HEK293 (cell line): ENCODE measurements around the gene R3HDM2.

Experiments used
- CTCF ChIA-PET: fragments of 350-600 bp; formaldehyde crosslinking; extraction: SDS; loops from one replicate; lab custom pipeline; 2021; ENCODE audit warnings: antibody characterized with exemption; lab: Yijun Ruan, JAX
- POLR2A ChIA-PET: fragments of 300-600 bp; formaldehyde crosslinking; extraction: SDS; loops from one replicate; lab custom pipeline; 2020; ENCODE audit warnings: antibody characterized with exemption, inconsistent platforms; lab: Yijun Ruan, JAX
- H3K27ac ChIP-seq: fragments of 200-500 bp; sonication (Bioruptor generic); 2 replicates; pipeline ENCODE4 v1.5.1; 2014; ENCODE audit warnings: low read depth, low read length, control low read depth, inconsistent platforms; ENCODE audit errors: extremely low read depth
- H3K36me3 ChIP-seq, 2 experiments: fragments of 200-500 bp in 1 of 2; sonication (Bioruptor generic) in 1 of 2; 1 replicate in 1 of 2; 2 replicates in 1 of 2; pipeline ENCODE4 v1.5.1; 2014 to 2017; ENCODE audit warnings: inconsistent platforms in 2 of 2, low read length in 2 of 2; ENCODE audit not compliant: control insufficient read depth in 2 of 2, insufficient read depth in 1 of 2
- H3K4me1 ChIP-seq: fragments of 200-500 bp; sonication (Bioruptor generic); 2 replicates; pipeline ENCODE4 v1.5.1; 2014; ENCODE audit warnings: mild to moderate bottlenecking, low read length, inconsistent platforms; ENCODE audit not compliant: control insufficient read depth, insufficient read depth
- H3K4me3 ChIP-seq: 2 replicates; pipeline ENCODE4 v1.5.1; 2011; ENCODE audit warnings: low read depth, mild to moderate bottlenecking, control low read depth, low read length, moderate library complexity
- H3K9me3 ChIP-seq: fragments of 200-500 bp; sonication (Bioruptor generic); 2 replicates; pipeline ENCODE4 v1.5.1; 2014; ENCODE audit warnings: low read depth, low read length, inconsistent platforms; ENCODE audit not compliant: control insufficient read depth, insufficient read depth
- BCL11A ChIP-seq: fragments of 450-650 bp; formaldehyde crosslinking; IDR thresholded peaks from 2 replicates; pipeline ENCODE4 v1.5.1; 2016; ENCODE audit warnings: low read depth, missing biosample characterization, missing genetic modification characterization
- BCL11B ChIP-seq: fragments of 450-650 bp; formaldehyde crosslinking; IDR thresholded peaks from 2 replicates; pipeline ENCODE4 v1.5.1; 2016; ENCODE audit warnings: low read depth, missing biosample characterization, missing genetic modification characterization
- CTCF ChIP-seq: fragments of 450-650 bp; formaldehyde crosslinking; IDR thresholded peaks from 2 replicates; pipeline ENCODE4 v1.5.1; 2016; ENCODE audit warnings: missing biosample characterization, missing genetic modification characterization
- GFI1B ChIP-seq: fragments of 450-650 bp; formaldehyde crosslinking; IDR thresholded peaks from 2 replicates; pipeline ENCODE4 v1.5.1; 2016; ENCODE audit warnings: missing biosample characterization, missing genetic modification characterization
- PRDM1 ChIP-seq: fragments of 450-650 bp; formaldehyde crosslinking; IDR thresholded peaks from 2 replicates; pipeline ENCODE4; 2016; ENCODE audit warnings: missing biosample characterization, missing genetic modification characterization
- SALL2 ChIP-seq: fragments of 450-650 bp; formaldehyde crosslinking; IDR thresholded peaks from 2 replicates; pipeline ENCODE4 v1.5.0; 2017; ENCODE audit warnings: missing biosample characterization, mild to moderate bottlenecking, missing genetic modification characterization, borderline replicate concordance
- SP2 ChIP-seq: fragments of 450-650 bp; formaldehyde crosslinking; IDR thresholded peaks from 2 replicates; pipeline ENCODE4 v1.5.1; 2016; ENCODE audit warnings: missing biosample characterization, missing genetic modification characterization
- SP7 ChIP-seq: fragments of 450-650 bp; formaldehyde crosslinking; IDR thresholded peaks from 2 replicates; pipeline ENCODE4 v1.5.1; 2016; ENCODE audit warnings: missing biosample characterization, missing genetic modification characterization
- ZFP37 ChIP-seq: fragments of 450-650 bp; formaldehyde crosslinking; IDR thresholded peaks from 2 replicates; pipeline ENCODE4 v1.5.1; 2016; ENCODE audit warnings: missing biosample characterization, missing genetic modification characterization
- ZFP69B ChIP-seq: fragments of 450-650 bp; formaldehyde crosslinking; IDR thresholded peaks from 2 replicates; pipeline ENCODE4 v1.5.1; 2016; ENCODE audit warnings: missing biosample characterization, missing genetic modification characterization
- ZNF138 ChIP-seq: fragments of 450-650 bp; formaldehyde crosslinking; IDR thresholded peaks from 2 replicates; pipeline ENCODE4 v1.5.1; 2016; ENCODE audit warnings: missing biosample characterization, missing genetic modification characterization, borderline replicate concordance
- ZNF280C ChIP-seq: fragments of 450-650 bp; formaldehyde crosslinking; IDR thresholded peaks from 2 replicates; pipeline ENCODE4 v1.5.1; 2016; ENCODE audit warnings: missing biosample characterization, missing genetic modification characterization
- ZNF302 ChIP-seq: fragments of 450-650 bp; formaldehyde crosslinking; IDR thresholded peaks from 2 replicates; pipeline ENCODE4 v1.5.1; 2016; ENCODE audit warnings: missing biosample characterization, missing genetic modification characterization, low read depth
- ZNF341 ChIP-seq: fragments of 450-650 bp; formaldehyde crosslinking; IDR thresholded peaks from 2 replicates; pipeline ENCODE4; 2016; ENCODE audit warnings: low read depth, missing biosample characterization, missing genetic modification characterization
- ZNF473 ChIP-seq: fragments of 450-650 bp; formaldehyde crosslinking; IDR thresholded peaks from 2 replicates; pipeline ENCODE4 v1.5.1; 2017; ENCODE audit warnings: missing biosample characterization, missing genetic modification characterization
- ZNF514 ChIP-seq: fragments of 450-650 bp; formaldehyde crosslinking; IDR thresholded peaks from 2 replicates; pipeline ENCODE4 v1.5.1; 2016; ENCODE audit warnings: missing biosample characterization, missing genetic modification characterization
- ZNF529 ChIP-seq: fragments of 450-650 bp; formaldehyde crosslinking; IDR thresholded peaks from 2 replicates; pipeline ENCODE4 v1.5.1; 2017; ENCODE audit warnings: missing genetic modification characterization, missing biosample characterization; ENCODE audit not compliant: insufficient replicate concordance
- ZNF555 ChIP-seq: fragments of 450-650 bp; formaldehyde crosslinking; conservative IDR thresholded peaks from 2 replicates; pipeline ENCODE4 v1.5.1; 2017; ENCODE audit warnings: missing biosample characterization, mild to moderate bottlenecking, missing genetic modification characterization, inconsistent platforms
- ZNF558 ChIP-seq: fragments of 450-650 bp; formaldehyde crosslinking; IDR thresholded peaks from 2 replicates; pipeline ENCODE4 v1.5.1; 2016; ENCODE audit warnings: missing biosample characterization, missing genetic modification characterization
- ZNF658 ChIP-seq: fragments of 450-650 bp; formaldehyde crosslinking; IDR thresholded peaks from 2 replicates; pipeline ENCODE4; 2016; ENCODE audit warnings: missing biosample characterization, missing genetic modification characterization
- ZSCAN16 ChIP-seq: fragments of 450-650 bp; formaldehyde crosslinking; IDR thresholded peaks from 2 replicates; pipeline ENCODE4 v1.5.1; 2016; ENCODE audit warnings: missing biosample characterization, missing genetic modification characterization
- ZSCAN30 ChIP-seq: fragments of 450-650 bp; IDR thresholded peaks from 2 replicates; pipeline ENCODE4 v1.5.1; 2018; ENCODE audit warnings: missing biosample characterization, mild to moderate bottlenecking, missing genetic modification characterization, moderate library complexity
- TF ChIP-seq, protein P1 (sequence below): fragments of 450-650 bp; formaldehyde crosslinking; IDR thresholded peaks from 2 replicates; pipeline ENCODE4 v1.5.1; 2016; ENCODE audit warnings: missing biosample characterization, missing genetic modification characterization
- TF ChIP-seq, protein P2 (sequence below): fragments of 450-650 bp; formaldehyde crosslinking; IDR thresholded peaks from 2 replicates; pipeline ENCODE4 v1.5.1; 2016; ENCODE audit warnings: missing biosample characterization, missing genetic modification characterization
- TF ChIP-seq, protein P3 (sequence below): fragments of 450-650 bp; formaldehyde crosslinking; IDR thresholded peaks from 2 replicates; pipeline ENCODE4 v1.5.1; 2016; ENCODE audit warnings: missing biosample characterization, missing genetic modification characterization, low read depth

The R3HDM2 gene

GRCh38 chr12:57450057-57450456 is 19.2 kb upstream of the R3HDM2 start:
- POLR2A ChIA-PET: no interaction called here
- H3K4me1 ChIP-seq: peaks cover 7% of the 10 kb centered on the region; the same call in 1 of the 2 replicates
- no peaks in the 10 kb centered on the region for H3K36me3 ChIP-seq
- TF ChIP-seq ZNF558 (no peak), CTCF (tag by site-specific recombination) (no peak), ZNF529 (no peak), GFI1B (tag by site-specific recombination) (no peak), ZNF302 (tag by site-specific recombination) (no peak), SP7 (tag by site-specific recombination) (no peak), BCL11A (no peak), SALL2 (tag by site-specific recombination) (no peak), ZNF280C (tag by site-specific recombination) (no peak), ZFP69B (tag by site-specific recombination) (no peak), ZSCAN16 (tag by site-specific recombination) (no peak)
- TF ChIP-seq, protein P1, sequence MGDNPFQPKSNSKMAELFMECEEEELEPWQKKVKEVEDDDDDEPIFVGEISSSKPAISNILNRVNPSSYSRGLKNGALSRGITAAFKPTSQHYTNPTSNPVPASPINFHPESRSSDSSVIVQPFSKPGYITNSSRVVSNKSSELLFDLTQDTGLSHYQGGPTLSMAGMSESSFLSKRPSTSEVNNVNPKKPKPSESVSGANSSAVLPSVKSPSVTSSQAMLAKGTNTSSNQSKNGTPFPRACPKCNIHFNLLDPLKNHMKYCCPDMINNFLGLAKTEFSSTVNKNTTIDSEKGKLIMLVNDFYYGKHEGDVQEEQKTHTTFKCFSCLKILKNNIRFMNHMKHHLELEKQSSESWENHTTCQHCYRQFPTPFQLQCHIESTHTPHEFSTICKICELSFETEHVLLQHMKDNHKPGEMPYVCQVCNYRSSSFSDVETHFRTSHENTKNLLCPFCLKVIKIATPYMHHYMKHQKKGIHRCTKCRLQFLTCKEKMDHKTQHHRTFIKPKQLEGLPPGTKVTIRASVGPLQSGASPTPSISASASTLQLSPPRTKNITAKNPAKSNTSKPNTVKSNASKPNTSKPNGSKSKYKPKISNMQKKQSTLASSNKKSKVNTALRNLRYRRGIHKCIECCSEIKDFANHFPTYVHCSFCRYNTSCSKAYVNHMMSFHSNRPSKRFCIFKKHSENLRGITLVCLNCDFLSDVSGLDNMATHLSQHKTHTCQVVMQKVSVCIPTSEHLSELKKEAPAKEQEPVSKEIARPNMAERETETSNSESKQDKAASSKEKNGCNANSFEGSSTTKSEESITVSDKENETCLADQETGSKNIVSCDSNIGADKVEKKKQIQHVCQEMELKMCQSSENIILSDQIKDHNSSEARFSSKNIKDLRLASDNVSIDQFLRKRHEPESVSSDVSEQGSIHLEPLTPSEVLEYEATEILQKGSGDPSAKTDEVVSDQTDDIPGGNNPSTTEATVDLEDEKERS (tag by site-specific recombination): no peak
- TF ChIP-seq, protein P2, sequence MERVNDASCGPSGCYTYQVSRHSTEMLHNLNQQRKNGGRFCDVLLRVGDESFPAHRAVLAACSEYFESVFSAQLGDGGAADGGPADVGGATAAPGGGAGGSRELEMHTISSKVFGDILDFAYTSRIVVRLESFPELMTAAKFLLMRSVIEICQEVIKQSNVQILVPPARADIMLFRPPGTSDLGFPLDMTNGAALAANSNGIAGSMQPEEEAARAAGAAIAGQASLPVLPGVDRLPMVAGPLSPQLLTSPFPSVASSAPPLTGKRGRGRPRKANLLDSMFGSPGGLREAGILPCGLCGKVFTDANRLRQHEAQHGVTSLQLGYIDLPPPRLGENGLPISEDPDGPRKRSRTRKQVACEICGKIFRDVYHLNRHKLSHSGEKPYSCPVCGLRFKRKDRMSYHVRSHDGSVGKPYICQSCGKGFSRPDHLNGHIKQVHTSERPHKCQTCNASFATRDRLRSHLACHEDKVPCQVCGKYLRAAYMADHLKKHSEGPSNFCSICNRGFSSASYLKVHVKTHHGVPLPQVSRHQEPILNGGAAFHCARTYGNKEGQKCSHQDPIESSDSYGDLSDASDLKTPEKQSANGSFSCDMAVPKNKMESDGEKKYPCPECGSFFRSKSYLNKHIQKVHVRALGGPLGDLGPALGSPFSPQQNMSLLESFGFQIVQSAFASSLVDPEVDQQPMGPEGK (tag by site-specific recombination): no peak
- H3K27ac ChIP-seq: no peak overlapping the region
- no peak overlapping the region for H3K4me3 ChIP-seq
- CTCF ChIA-PET: interaction anchor here (0.8 to 9.7 kb wide), 6 partner anchors 8 to 286 kb away, joined by 3 to 219 read pairs (median 40); partner anchors contain the start of gene NXPH4
- H3K9me3 ChIP-seq: no peaks in the 10 kb centered on the region

DNA sequence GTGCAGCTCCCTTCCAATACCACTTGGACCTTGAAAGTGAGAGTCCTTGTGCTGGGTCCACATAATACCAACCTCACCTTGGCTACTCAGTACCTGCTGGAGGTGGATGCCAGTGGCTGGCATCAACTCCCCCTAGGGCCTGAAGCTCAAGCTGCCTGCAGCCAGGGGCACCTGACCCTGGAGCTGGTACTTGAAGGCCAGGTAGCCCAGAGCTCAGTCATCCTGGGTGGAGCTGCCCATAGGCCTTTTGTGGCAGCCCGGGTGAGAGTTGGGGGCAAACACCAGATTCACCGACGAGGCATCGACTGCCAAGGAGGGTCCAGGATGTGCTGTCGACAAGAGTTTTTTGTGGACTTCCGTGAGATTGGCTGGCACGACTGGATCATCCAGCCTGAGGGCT is 18.5 kb upstream of the R3HDM2 start:
- POLR2A ChIA-PET: no interaction called here
- H3K27ac ChIP-seq: no peak overlapping the region
- H3K4me3 ChIP-seq: no peak overlapping the region
- H3K4me1 ChIP-seq: peaks cover 3% of the 10 kb centered on the region; the same call in 1 of the 2 replicates
- H3K36me3 ChIP-seq: no peaks in the 10 kb centered on the region
- H3K9me3 ChIP-seq: no peaks in the 10 kb centered on the region
- CTCF ChIA-PET: interaction anchor here (0.6 to 9.7 kb wide), 5 partner anchors 10 to 176 kb away, joined by 3 to 219 read pairs (median 4); partner anchors contain the start of gene GLI1
- TF ChIP-seq BCL11B (tag by site-specific recombination): no peak
- TF ChIP-seq ZNF341: no peak
- no peak for TF ChIP-seq ZNF138
- no peak for TF ChIP-seq ZNF658 (tag by site-specific recombination)
- no peak for TF ChIP-seq ZFP37 (tag by site-specific recombination)
- TF ChIP-seq PRDM1 (tag by site-specific recombination): no peak
- TF ChIP-seq ZNF555 (tag by site-specific recombination): no peak
- no peak for TF ChIP-seq ZNF473
- TF ChIP-seq ZSCAN30 (tag by site-specific recombination): no peak
- no peak for TF ChIP-seq SP2 (tag by site-specific recombination)
- TF ChIP-seq ZNF514 (tag by site-specific recombination): no peak
- TF ChIP-seq, protein P3, sequence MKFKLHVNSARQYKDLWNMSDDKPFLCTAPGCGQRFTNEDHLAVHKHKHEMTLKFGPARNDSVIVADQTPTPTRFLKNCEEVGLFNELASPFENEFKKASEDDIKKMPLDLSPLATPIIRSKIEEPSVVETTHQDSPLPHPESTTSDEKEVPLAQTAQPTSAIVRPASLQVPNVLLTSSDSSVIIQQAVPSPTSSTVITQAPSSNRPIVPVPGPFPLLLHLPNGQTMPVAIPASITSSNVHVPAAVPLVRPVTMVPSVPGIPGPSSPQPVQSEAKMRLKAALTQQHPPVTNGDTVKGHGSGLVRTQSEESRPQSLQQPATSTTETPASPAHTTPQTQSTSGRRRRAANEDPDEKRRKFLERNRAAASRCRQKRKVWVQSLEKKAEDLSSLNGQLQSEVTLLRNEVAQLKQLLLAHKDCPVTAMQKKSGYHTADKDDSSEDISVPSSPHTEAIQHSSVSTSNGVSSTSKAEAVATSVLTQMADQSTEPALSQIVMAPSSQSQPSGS (tag by site-specific recombination): no peak
